Measurements from ENCODE around the gene VAV2. TPM values are rescaled to one million over a fixed set of nuclear protein-coding genes. Genes with fewer than 3 reads are reported as not detected.

VAV2 gene
- total and polyA plus RNA-seq, 12 donors = 2.9 to 7.1 (median 5.0) TPM

GRCh38 chr9:134035041-134036039 lies 43.2 kb upstream of the VAV2 start:
- peaks cover 0 to 100% (median 81%) of the 10 kb centered on the region in 9 donors for H3K36me3 ChIP-seq
- DNase-seq = no peak
- WGBS, 2 donors = 92 to 96% methylated on average over 28 of the region's 28 CpGs
- no peak for TF ChIP-seq CTCF (IDR thresholded peaks at IDR 0.05)
- H3K27me3 ChIP-seq = no peaks in the 10 kb centered on the region
- no peak for ATAC-seq
- H3K4me3 ChIP-seq = no peak overlapping the region
- H3K4me1 ChIP-seq = no peaks in the 10 kb centered on the region
- H3K9me3 ChIP-seq = peaks cover 0 to 25% (median 8%) of the 10 kb centered on the region in 11 donors
- H3K27ac ChIP-seq = no peak overlapping the region
- intact Hi-C loops (cut with DNase I) = no loop called here

GRCh38 chr9:134034215-134035040 lies 42.3 kb upstream of the VAV2 start:
- 94% methylated on average over 19 of the region's 19 CpGs for WGBS, 2 donors
- no peak for DNase-seq
- no peaks in the 10 kb centered on the region for H3K4me1 ChIP-seq

GRCh38 chr9:134033516-134034214 lies 41.5 kb upstream of the VAV2 start:
- DNase-seq (no peak), ATAC-seq (no peak)
- TF ChIP-seq CTCF (IDR thresholded peaks at IDR 0.05) = no peak
- Histone ChIP-seq H3K27me3 (no peaks in the 10 kb centered on the region), H3K9me3 (peaks cover 0 to 21% (median 8%) of the 10 kb centered on the region in 11 donors), H3K36me3 (peaks cover 0 to 95% (median 66%) of the 10 kb centered on the region in 9 donors), H3K4me1 (no peaks in the 10 kb centered on the region), H3K4me3 (no peak overlapping the region), H3K27ac (no peak overlapping the region)
- 94 to 95% methylated on average over 26 of the region's 26 CpGs for WGBS, 2 donors
- intact Hi-C loops (cut with DNase I) = no loop called here

More at GRCh38 chr9:134034215-134035040, 42.3 kb upstream of the VAV2 start:
- Histone ChIP-seq H3K4me3 (no peak overlapping the region), H3K27me3 (no peaks in the 10 kb centered on the region), H3K36me3 (peaks cover 0 to 99% (median 73%) of the 10 kb centered on the region in 9 donors), H3K9me3 (peaks cover 0 to 25% (median 8%) of the 10 kb centered on the region in 11 donors), H3K27ac (no peak overlapping the region)
- intact Hi-C loops (cut with DNase I) = no loop called here
- no peak for ATAC-seq
- TF ChIP-seq CTCF (IDR thresholded peaks at IDR 0.05) = no peak
